Epithelial cell of umbilical artery (primary cell): Measurements from ENCODE around the gene KLHL26. TPM values are rescaled to one million over a fixed set of nuclear protein-coding genes. Genes with fewer than 3 reads are reported as not detected.

Source experiments
- total RNA-seq: library from RNA; depleted of rRNA; stranded (reverse); fragments of >200 nt; gene quantifications from 2 replicates; pipeline ENCODE4 v1.2.3, GENCODE V29; 2014

KLHL26 gene, protein sequence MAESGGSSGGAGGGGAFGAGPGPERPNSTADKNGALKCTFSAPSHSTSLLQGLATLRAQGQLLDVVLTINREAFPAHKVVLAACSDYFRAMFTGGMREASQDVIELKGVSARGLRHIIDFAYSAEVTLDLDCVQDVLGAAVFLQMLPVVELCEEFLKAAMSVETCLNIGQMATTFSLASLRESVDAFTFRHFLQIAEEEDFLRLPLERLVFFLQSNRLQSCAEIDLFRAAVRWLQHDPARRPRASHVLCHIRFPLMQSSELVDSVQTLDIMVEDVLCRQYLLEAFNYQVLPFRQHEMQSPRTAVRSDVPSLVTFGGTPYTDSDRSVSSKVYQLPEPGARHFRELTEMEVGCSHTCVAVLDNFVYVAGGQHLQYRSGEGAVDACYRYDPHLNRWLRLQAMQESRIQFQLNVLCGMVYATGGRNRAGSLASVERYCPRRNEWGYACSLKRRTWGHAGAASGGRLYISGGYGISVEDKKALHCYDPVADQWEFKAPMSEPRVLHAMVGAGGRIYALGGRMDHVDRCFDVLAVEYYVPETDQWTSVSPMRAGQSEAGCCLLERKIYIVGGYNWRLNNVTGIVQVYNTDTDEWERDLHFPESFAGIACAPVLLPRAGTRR
- total RNA-seq: 2.3 and 4.2 TPM in 2 replicates

DNA sequence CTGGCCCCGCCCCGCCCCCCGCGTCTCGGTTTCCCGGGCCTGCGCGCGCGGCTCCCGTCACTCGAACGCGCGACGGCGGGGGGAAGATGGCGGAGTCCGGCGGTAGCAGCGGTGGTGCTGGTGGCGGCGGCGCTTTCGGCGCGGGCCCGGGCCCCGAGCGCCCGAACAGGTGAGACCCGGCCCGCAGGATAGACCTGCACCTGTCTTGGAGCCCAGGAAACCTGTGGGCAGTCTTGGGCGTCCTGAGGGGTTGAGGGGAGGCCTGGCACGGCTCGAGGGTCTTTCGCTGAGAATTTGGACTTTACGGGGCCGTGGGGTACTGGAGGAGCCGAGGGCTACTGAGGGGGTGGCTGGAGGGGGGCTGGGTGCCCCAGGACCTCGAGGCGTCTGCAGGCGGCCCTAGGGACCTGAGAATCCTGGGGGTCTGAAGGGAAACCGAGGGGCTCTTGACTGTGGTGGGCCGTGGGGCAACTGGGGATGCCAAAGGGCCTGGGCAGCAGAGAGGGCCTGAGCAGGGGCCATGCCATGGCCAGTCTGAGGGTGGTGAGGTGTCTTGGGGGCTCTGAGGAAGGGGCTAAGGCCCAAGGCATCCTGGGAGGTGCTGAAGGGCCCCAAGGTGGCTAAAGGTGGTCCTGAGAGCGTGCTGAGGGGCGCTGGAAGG is at the start of gene KLHL26:
Gene KLHL26 (plus strand): TSS at position 60 of the 661 bp plus-strand sequence. CDS start 27 bp downstream, at position 87.

DNA sequence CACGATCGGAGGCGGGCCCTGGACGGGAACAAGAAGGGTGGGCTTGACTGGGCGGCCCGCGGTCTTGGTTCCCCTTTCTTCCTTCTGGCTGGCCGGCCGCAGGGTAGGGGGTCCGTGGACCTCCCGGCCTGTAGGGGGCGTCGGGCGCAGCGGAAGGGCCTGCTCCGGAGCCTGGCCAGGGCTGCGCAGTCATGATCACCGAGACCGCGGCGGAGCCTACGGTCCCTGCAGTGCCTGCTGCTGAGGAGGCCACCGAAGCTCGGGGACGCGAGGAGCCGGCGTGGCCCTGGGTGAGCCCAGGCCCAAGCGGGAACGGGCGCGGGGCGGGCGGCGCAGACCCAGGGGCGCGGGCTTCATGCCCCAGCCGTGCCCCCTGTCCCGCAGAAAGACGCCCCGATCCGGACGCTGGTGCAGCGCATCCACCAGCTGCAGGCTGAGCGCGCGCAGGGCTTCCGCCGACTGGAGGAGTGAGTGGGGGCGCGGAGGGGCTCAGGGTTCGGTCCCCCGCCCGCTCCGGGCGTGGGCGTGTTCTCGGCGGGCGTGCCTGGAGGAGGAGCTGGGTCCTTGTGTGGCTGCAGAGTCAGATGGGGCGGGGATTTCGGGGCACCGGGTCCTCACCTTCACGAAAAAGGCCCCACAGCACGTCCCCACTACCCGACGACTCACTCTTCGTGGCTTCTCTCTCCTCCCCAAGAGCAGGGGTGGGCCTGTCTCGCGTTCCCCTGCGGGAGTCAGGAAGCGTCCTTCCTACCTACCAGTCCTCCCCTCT is 48.0 kb upstream of the KLHL26 start, which contains the start of gene REX1BD:
Gene REX1BD (plus strand): TSS at position 188 of the 769 bp plus-strand sequence. CDS start 4 bp downstream, at position 192.

DNA sequence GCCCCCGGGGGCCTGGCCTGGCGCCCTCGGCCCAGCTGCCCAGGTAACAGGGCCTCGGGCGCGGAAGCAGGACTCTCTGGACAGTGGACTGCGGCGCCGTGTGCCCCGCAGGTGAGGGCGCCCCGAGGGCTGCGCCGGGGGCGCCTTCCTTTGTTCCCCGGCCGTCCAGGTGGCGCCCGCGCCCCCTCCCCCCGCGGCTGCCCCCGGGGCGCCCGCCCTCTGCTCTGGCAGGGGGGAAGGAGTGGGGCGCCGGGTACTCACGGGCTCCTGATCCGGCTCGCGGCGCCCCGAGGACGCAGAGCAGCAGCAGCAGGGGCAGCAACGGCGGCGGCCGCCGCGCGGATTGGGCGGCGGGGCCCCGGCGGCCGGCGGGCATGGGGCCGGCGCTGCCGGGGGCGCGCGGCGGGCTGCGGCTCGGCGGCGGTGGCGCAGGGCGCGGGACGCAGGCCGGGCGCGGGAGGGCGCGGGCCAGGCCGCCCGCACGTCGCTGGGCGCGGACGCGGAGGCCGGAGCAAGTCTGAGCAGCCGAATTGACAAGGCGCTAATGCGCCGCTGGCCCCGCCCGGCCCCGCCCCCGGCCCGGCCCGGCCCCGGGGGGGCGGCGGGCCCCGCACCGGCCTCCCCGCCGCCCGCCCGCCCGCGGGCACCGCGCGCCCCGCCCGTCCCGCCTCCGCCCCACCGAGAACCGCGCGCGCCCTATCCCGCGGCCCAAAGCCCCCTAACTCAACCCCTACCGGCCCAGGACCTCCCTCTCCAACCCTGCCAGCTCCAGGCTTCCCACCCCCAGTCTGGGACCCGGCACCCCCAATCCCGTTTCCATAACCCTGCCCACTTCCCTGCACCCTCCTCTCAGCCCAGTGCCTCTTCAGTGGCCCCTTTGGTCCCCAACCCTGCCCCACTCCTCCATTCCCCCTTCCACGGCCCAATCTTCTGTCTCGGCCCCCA is 30.3 kb upstream of the KLHL26 start, which contains the start of gene CRLF1:
Gene CRLF1 (minus strand): TSS at position 519 of the 945 bp plus-strand sequence. CDS start 143 bp downstream, at position 376.

DNA sequence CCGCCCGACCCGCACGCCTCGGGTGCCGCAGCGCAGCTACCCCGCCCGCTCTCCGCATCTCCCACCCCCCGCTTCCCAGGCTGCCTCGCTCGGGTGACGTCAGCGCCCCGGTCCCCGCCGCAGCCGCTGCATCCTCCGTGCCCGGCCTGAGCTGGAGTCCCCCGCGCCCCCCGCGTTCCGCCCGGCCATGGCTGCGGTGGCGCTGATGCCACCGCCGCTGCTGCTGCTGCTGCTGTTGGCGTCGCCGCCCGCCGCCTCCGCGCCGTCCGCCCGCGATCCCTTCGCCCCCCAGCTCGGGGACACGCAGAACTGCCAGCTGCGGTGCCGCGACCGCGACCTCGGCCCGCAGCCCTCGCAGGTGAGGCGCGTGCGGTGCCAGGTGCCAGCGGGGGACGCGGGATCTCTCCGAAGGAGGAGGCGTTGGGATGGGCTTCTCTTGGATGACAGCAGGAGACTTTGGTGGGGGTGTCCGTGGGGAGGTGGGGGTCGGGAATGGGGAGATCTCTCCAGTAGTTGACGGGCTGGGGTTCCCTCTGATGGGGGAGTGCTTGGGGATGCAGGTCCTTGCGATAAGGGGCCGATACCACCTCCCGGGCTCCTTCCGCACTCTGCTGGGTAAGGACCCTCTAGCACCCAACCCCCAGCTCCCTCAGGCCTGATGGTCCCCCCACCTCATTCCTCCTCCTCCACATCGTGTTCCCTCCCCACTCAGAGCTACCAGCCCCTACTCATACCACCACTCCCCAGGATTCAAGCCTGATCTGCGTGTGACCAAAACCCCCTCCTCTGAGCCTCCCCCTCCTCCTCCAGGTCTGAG is 23.8 kb upstream of the KLHL26 start, which contains the start of gene TMEM59L:
Gene TMEM59L (plus strand): TSS at position 99 of the 817 bp plus-strand sequence. CDS start 89 bp downstream, at position 188.

DNA sequence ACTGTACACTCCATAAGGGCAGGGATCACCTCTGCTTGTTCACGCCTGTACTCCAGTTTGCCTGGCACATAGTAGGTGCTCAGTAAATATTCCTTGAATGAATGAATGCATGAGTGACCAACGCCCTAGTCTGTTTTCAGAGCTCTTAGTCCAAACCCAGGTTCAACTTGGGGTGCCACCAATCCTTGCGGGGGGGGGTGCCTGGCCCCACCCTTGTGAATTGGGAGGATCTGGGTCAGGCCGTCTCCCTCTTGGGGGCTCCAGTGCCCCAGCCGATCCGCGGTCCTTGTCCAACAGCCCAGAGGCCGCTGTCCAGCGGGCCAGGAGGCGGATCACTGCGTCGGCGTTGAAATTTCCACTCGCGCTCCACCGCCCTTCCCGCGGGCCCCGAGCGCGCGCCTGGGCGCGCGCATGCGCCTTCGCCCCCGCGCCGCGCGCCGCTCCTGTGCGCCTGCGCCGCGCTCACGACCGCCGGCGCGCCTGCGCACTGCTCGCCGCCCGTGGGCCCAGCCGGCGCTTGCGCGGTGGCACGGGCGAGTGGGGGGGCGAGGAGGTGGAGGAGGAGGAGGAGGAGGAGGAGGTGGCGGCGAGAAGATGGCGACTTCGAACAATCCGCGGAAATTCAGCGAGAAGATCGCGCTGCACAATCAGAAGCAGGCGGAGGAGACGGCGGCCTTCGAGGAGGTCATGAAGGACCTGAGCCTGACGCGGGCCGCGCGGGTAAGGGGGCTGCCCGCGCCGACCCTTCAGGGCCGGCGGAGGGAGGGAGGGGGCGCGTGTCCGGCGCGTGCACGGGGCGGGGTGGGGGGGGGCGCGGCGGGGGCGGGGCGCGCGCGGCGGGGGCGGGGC is 46.5 kb downstream of the KLHL26 start, which contains the start of gene CRTC1:
Gene CRTC1 (plus strand): TSS at position 572 of the 849 bp plus-strand sequence. CDS start 23 bp downstream, at position 595.

Other genes starting within 250 kb of the KLHL26 start
- gene LRRC25, start 239.4 kb upstream of the KLHL26 start, total RNA-seq: not detected in 2 replicates
- 71.0 and 93.2 TPM in 2 replicates for gene SSBP4, start 217.6 kb upstream of the KLHL26 start, total RNA-seq
- 24.6 and 37.7 TPM in 2 replicates for gene ISYNA1, start 198.9 kb upstream of the KLHL26 start, total RNA-seq
- 10.2 and 10.4 TPM in 2 replicates for gene ELL, start 115.0 kb upstream of the KLHL26 start, total RNA-seq
- 136 and 184 TPM in 2 replicates for gene FKBP8, start 93.5 kb upstream of the KLHL26 start, total RNA-seq
- gene KXD1, start 79.2 kb upstream of the KLHL26 start, total RNA-seq: 55.3 and 71.5 TPM in 2 replicates
- gene UBA52, start 65.2 kb upstream of the KLHL26 start, total RNA-seq: 460 and 873 TPM in 2 replicates
- 79.9 and 109 TPM in 2 replicates for gene REX1BD, start 48.2 kb upstream of the KLHL26 start, total RNA-seq
- not detected in 2 replicates for gene CRLF1, start 30.2 kb upstream of the KLHL26 start, total RNA-seq
- under 0.01 and 0.15 TPM in 2 replicates for gene TMEM59L, start 24.2 kb upstream of the KLHL26 start, total RNA-seq
- 0.97 and 1.1 TPM in 2 replicates for gene CRTC1, start 46.7 kb downstream of the KLHL26 start, total RNA-seq
- not detected in 2 replicates for gene COMP, start 154.3 kb downstream of the KLHL26 start, total RNA-seq
- gene UPF1, start 194.9 kb downstream of the KLHL26 start, total RNA-seq: 70.2 and 88.9 TPM in 2 replicates